Mucosa of descending colon (tissue), 3 donors: ENCODE data around the gene CCDC160. TPM values are rescaled to one million over a fixed set of nuclear protein-coding genes. Genes with fewer than 3 reads are reported as not detected.

Experiments
- ATAC-seq: fragments of 200-7000 bp; cut with Tn5 transposase; one replicate; pipeline ENCODE4 v1.9.1; 2020; ENCODE audit warnings: mild to moderate bottlenecking, moderate library complexity
- DNase-seq, 3 donors: peaks; one replicate each; pipeline ENCODE4 v3.0.0-alpha.2; 2020
- H3K36me3 ChIP-seq: fragments of 200-600 bp; one replicate; pipeline ENCODE4 v1.8.0; 2021; ENCODE audit warnings: low read depth, mild to moderate bottlenecking
- H3K4me1 ChIP-seq: fragments of 200-600 bp; one replicate; pipeline ENCODE4 v1.8.0; 2021; ENCODE audit warnings: low read depth, mild to moderate bottlenecking
- H3K4me3 ChIP-seq: fragments of 200-600 bp; one replicate; pipeline ENCODE4 v1.8.0; 2021; ENCODE audit warnings: mild to moderate bottlenecking
- H3K9me3 ChIP-seq: fragments of 200-600 bp; one replicate; pipeline ENCODE4 v1.8.0; 2021; ENCODE audit warnings: mild to moderate bottlenecking
- intact Hi-C, 2 donors: fragments of 100-400 bp; cut with DNase I in 1 of 2; cut with micrococcal nuclease in 1 of 2; formaldehyde crosslinking; loops; one replicate each; pipeline versions ENCODE4 v1.11.0 to v1.11.1; 2022; cut with DNase I, micrococcal nuclease
- long read RNA-seq, 2 donors: library from polyadenylated mRNA; unstranded; transcript quantifications; one replicate each; pipeline ENCODE4 v2.0.0, GENCODE V29; 2019 to 2021
- total RNA-seq, 3 donors: library from RNA; stranded (reverse); fragmentation: NEBNext Ultra II Directional in 2 of 3; extraction: Animal tissue kit (Norgen Biotek cat#: 25700) in 2 of 3; gene quantifications; one replicate each; pipeline versions ENCODE4 v1.2.1 to v1.2.4, GENCODE V29; 2021 to 2023
- TF ChIP-seq, protein P1 (sequence below): fragments of 200-600 bp; IDR thresholded peaks from one replicate; pipeline ENCODE4 v1.8.0; 2022; ENCODE audit warnings: antibody characterized with exemption, mild to moderate bottlenecking
- donor health status: DM: no; HTN: no; CAD: no; lungs with moderate emphysema.
- donor health status: DM: no; HTN: no; CAD: no.
- donor health status: DM: no; HTN: yes; CAD: no.

CCDC160 gene
- under 1 TPM in 1 of 3 donors, not detected in 2; 0.22 TPM for total RNA-seq
- long read RNA-seq, donor 1: 0 reads
- long read RNA-seq, donor 2, partial matches to known transcripts: 0 of 1 reads
- long read RNA-seq, donor 2, other reads (novel, unspliced or antisense): 1 of 1 reads

DNA sequence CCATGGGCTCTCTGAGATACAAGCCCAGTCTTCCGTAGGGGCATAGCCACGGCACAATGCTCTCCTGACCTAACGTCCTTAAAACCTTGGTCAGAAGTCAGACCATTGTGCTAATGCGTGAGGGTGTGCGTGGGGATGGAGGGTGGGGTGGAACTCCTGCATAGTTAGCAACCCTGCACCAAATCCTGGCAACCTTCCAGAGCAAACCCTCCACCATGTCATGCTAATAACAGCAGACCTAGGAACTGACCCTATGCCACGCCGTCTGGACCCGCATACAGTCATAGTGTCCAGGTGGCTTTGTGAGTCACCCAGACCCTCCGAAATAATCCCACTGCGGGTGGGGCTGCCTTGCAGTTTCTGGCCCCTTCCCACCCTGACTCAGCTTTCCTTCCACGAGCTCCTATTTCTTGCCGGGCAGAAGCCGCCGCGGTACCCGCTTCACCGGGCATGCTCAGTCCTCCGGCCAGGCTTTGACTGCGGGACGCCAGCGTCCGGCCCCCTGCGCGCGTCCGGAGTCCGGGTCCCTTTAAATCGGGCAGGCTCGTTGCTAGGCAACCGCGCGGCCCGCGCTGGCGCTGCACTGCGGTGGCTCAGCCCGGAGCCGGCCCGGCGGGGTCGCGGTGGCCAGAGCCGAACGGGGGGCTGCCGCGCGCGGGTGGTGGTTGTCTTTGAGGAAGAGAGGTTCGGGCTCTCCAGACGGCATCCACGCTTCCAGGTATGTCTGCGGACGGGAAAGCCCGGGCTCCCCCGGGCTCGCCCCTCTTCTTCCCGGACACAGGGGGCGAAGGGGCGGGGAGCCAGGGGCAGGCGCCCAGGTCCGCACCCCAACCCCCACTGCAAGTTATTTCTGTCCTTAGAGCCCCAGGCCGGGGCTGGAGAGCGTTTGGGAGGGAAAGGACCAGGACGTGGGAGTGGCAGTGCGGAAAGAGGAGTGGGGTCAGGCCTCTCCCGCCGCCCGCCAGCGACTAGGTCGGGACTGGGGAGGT is at the start of gene CCDC160:
Gene CCDC160 (plus strand): TSS at position 557 of the 989 bp plus-strand sequence. CDS start 7,619 bp downstream, outside the sequence.
- intact Hi-C loops: no loop called here
- TF ChIP-seq, protein P1, sequence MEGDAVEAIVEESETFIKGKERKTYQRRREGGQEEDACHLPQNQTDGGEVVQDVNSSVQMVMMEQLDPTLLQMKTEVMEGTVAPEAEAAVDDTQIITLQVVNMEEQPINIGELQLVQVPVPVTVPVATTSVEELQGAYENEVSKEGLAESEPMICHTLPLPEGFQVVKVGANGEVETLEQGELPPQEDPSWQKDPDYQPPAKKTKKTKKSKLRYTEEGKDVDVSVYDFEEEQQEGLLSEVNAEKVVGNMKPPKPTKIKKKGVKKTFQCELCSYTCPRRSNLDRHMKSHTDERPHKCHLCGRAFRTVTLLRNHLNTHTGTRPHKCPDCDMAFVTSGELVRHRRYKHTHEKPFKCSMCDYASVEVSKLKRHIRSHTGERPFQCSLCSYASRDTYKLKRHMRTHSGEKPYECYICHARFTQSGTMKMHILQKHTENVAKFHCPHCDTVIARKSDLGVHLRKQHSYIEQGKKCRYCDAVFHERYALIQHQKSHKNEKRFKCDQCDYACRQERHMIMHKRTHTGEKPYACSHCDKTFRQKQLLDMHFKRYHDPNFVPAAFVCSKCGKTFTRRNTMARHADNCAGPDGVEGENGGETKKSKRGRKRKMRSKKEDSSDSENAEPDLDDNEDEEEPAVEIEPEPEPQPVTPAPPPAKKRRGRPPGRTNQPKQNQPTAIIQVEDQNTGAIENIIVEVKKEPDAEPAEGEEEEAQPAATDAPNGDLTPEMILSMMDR: no peak
- peak; percentile 30 to 54 (median 43) for DNase-seq
- no peaks in the 10 kb centered on the region for H3K36me3 ChIP-seq
- no peak within 1 kb of the TSS for H3K4me3 ChIP-seq
- peak; percentile 31 for ATAC-seq
- H3K9me3 ChIP-seq: no peaks in the 10 kb centered on the region
- no peaks in the 10 kb centered on the region for H3K4me1 ChIP-seq

DNA sequence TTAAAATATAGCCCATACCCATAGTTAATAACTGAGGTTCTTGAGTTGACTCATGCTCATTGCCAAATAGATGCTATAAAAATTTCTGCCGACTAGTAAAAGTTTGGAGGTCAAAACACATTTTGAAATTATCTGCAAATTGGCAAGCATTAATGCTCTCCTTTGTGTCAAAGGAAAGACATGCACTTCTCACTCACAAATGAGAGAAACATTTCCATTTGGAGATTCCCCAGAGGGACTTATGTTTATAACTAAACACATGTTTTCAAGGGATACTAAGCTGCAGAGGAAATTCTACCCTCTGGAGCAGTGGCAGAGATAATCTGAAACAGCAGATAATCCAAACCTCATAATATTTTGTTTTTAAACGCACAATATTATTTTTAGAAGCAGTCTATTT is 45.7 kb upstream of the CCDC160 start:
- TF ChIP-seq, protein P1: no peak
- H3K9me3 ChIP-seq: no peaks in the 10 kb centered on the region
- intact Hi-C loops: no loop called here
- DNase-seq (no peak), ATAC-seq (no peak)
- no peak overlapping the region for H3K4me3 ChIP-seq
- H3K4me1 ChIP-seq: no peaks in the 10 kb centered on the region
- H3K36me3 ChIP-seq: no peaks in the 10 kb centered on the region

GRCh38 chrX:134194915-134195314 is 42.1 kb upstream of the CCDC160 start:
- no peaks in the 10 kb centered on the region for H3K36me3 ChIP-seq
- no peaks in the 10 kb centered on the region for H3K9me3 ChIP-seq
- no peak overlapping the region for H3K4me3 ChIP-seq
- TF ChIP-seq, protein P1: no peak
- no peaks in the 10 kb centered on the region for H3K4me1 ChIP-seq
- ATAC-seq (no peak), DNase-seq (no peak)
- intact Hi-C loops: no loop called here

DNA sequence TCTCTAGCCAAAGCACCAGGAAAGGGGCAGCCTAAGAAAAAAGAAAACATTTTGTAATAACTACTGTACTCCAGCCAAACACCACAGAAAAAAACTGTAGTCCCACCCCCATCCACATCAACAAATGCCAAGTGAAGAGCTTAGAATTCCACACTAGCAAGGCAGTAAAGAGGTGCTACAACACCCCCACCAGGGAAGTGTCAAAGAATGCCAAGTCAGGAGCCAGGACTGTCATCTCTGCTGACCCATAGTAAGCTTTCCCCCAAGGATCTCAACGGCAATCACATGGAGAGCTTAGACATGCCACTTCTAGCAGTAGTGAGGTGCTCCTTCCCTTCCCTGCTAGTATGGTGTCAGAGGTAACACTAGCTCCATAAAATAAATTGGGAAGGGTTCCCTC is 34.4 kb upstream of the CCDC160 start:
- DNase-seq (no peak), ATAC-seq (no peak)
- no peaks in the 10 kb centered on the region for H3K4me1 ChIP-seq
- TF ChIP-seq, protein P1: no peak
- intact Hi-C loops: no loop called here
- H3K36me3 ChIP-seq: no peaks in the 10 kb centered on the region
- no peak overlapping the region for H3K4me3 ChIP-seq
- no peaks in the 10 kb centered on the region for H3K9me3 ChIP-seq

GRCh38 chrX:134206221-134206620 is 30.8 kb upstream of the CCDC160 start:
- intact Hi-C loops: no loop called here

More at GRCh38 chrX:134206221-134206620, 30.8 kb upstream of the CCDC160 start:
- Histone ChIP-seq H3K4me3 (no peak overlapping the region), H3K4me1 (no peaks in the 10 kb centered on the region), H3K36me3 (no peaks in the 10 kb centered on the region), H3K9me3 (no peaks in the 10 kb centered on the region)
- DNase-seq (no peak), ATAC-seq (no peak)
- TF ChIP-seq, protein P1: no peak
